Neural progenitor cell (in vitro differentiated cells): ENCODE measurements around the gene AUNIP.

Experiments used
- EZH2 ChIP-seq: fragments of 200-600 bp; sonication (generic); IDR thresholded peaks from 2 replicates; pipeline ENCODE4 v1.6.1; 2017; ENCODE audit warnings: antibody characterized with exemption, mild to moderate bottlenecking, moderate library complexity
- EZH2phosphoT487 ChIP-seq: fragments of 200-600 bp; sonication (generic); IDR thresholded peaks from 2 replicates; pipeline ENCODE4 v1.6.1; 2017; ENCODE audit warnings: antibody characterized with exemption
- TF ChIP-seq, protein P1 (sequence below): fragments of 200-600 bp; sonication (generic); IDR thresholded peaks from 2 replicates; pipeline ENCODE4 v1.5.1; 2017; ENCODE audit warnings: antibody characterized with exemption, mild to moderate bottlenecking

- TF ChIP-seq, protein P1, sequence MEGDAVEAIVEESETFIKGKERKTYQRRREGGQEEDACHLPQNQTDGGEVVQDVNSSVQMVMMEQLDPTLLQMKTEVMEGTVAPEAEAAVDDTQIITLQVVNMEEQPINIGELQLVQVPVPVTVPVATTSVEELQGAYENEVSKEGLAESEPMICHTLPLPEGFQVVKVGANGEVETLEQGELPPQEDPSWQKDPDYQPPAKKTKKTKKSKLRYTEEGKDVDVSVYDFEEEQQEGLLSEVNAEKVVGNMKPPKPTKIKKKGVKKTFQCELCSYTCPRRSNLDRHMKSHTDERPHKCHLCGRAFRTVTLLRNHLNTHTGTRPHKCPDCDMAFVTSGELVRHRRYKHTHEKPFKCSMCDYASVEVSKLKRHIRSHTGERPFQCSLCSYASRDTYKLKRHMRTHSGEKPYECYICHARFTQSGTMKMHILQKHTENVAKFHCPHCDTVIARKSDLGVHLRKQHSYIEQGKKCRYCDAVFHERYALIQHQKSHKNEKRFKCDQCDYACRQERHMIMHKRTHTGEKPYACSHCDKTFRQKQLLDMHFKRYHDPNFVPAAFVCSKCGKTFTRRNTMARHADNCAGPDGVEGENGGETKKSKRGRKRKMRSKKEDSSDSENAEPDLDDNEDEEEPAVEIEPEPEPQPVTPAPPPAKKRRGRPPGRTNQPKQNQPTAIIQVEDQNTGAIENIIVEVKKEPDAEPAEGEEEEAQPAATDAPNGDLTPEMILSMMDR = no peak
- TF ChIP-seq EZH2 = no peak
- no peak for TF ChIP-seq EZH2phosphoT487
Measured at GRCh38 chr1:25908161-25908560, 48.9 kb upstream of the AUNIP start.
